Gastrocnemius medialis (tissue), 4 donors: Measurements from ENCODE around the gene CLTRN.
"Not testable (repeated sequence)": the region's sequence is repeated elsewhere in the genome, so short reads cannot be mapped to it uniquely, and the experiment has no call there.

ENCODE experiments used
- CTCF ChIP-seq, 5 experiments: fragments of 450-650 bp in 3 of 5; fragments of 200-600 bp in 2 of 5; sonication (generic) in 2 of 5; IDR thresholded peaks in 4 of 5; conservative IDR thresholded peaks in 1 of 5; 1 replicate in 4 of 5; 2 replicates in 1 of 5; pipeline ENCODE4 v1.5.1; 2016 to 2019; ENCODE audit warnings: antibody characterized with exemption in 5 of 5, mild to moderate bottlenecking in 3 of 5, moderate library complexity in 3 of 5
- POLR2A ChIP-seq, 2 donors: fragments of 450-650 bp; IDR thresholded peaks; one replicate each; pipeline ENCODE4 v1.6.1; 2017; ENCODE audit warnings: antibody characterized with exemption in 2 of 2, mild to moderate bottlenecking in 2 of 2, moderate library complexity in 2 of 2

- not testable (repeated sequence) for TF ChIP-seq CTCF (IDR thresholded peaks at IDR 0.05 in 4 of 5, conservative IDR thresholded peaks at IDR 0.05 in 1 of 5); POLR2A (IDR thresholded peaks at IDR 0.05)
Measured at GRCh38 chrX:15647510-15647909, 17.1 kb downstream of the CLTRN start.
